MM.1S (cell line): Measurements from ENCODE around the gene CPXM2.

Experiments
- CTCF ChIP-seq: fragments of 300-600 bp; sonication (generic); IDR thresholded peaks from 2 replicates; pipeline ENCODE4 v1.5.1; 2016; ENCODE audit warnings: antibody characterized with exemption, low read length, mixed read lengths
- EZH2 ChIP-seq: fragments of 300-600 bp; sonication (generic); optimal IDR thresholded peaks from 2 replicates; pipeline ENCODE3; 2017; ENCODE audit warnings: low read depth, mild to moderate bottlenecking, antibody characterized with exemption, low read length, mixed read lengths

GRCh38 chr10:123939591-123939990 lies 48.0 kb upstream of the CPXM2 start:
- no peak for TF ChIP-seq CTCF
- no peak for TF ChIP-seq EZH2
